ENCODE data around the gene TMEM131. TPM values are rescaled to one million over a fixed set of nuclear protein-coding genes. Genes with fewer than 3 reads are reported as not detected.
"Not testable (repeated sequence)": the region's sequence is repeated elsewhere in the genome, so short reads cannot be mapped to it uniquely, and the experiment has no call there.

Gene TMEM131
- total and polyA plus RNA-seq, 7 donors: 4.8 to 37.5 (median 24.3) TPM

GRCh38 chr2:97918818-97919217 lies 76.9 kb downstream of the TMEM131 start:
- no peak for DNase-seq
- Histone ChIP-seq H3K36me3 (no peaks in the 10 kb centered on the region), H3K4me1 (peaks cover 0 to 22% (median 7%) of the 10 kb centered on the region in 4 donors), H3K9me3 (no peaks in the 10 kb centered on the region), H3K27ac (no peak overlapping the region), H3K4me3 (no peak overlapping the region), H3K27me3 (no peaks in the 10 kb centered on the region)
- TF ChIP-seq POLR2AphosphoS5 (IDR thresholded peaks at IDR 0.05) (no peak), CTCF (IDR thresholded peaks at IDR 0.05) (no peak), EP300 (IDR thresholded peaks at IDR 0.05) (no peak), POLR2A (IDR thresholded peaks at IDR 0.05) (no peak)
- intact Hi-C loops (cut with DNase I): no loop called here
- 91 to 96% methylated on average over 4 of the region's 4 CpGs for WGBS, 2 donors

GRCh38 chr2:97917668-97918067 lies 78.1 kb downstream of the TMEM131 start:
- intact Hi-C loops (cut with DNase I); H3K27ac ChIP-seq; H3K27me3 ChIP-seq; H3K9me3 ChIP-seq; H3K36me3 ChIP-seq; H3K4me3 ChIP-seq; DNase-seq: not testable (repeated sequence)
- WGBS, 2 donors: 98 to 99% methylated on average over 7 of the region's 7 CpGs
- peaks cover 0 to 22% (median 7%) of the 10 kb centered on the region in 4 donors for H3K4me1 ChIP-seq

- no peaks in the 10 kb centered on the region for H3K9me3 ChIP-seq
- H3K27ac ChIP-seq: no peak overlapping the region
- no peak overlapping the region for H3K4me3 ChIP-seq
- intact Hi-C loops (cut with DNase I): no loop called here
- DNase-seq: no peak
- H3K4me1 ChIP-seq: peaks cover 0 to 22% (median 12%) of the 10 kb centered on the region in 4 donors
- H3K27me3 ChIP-seq: no peaks in the 10 kb centered on the region
- no peaks in the 10 kb centered on the region for H3K36me3 ChIP-seq
- 70 to 72% methylated on average over 5 of the region's 5 CpGs for WGBS, 2 donors
- TF ChIP-seq POLR2AphosphoS5 (IDR thresholded peaks at IDR 0.05) (no peak), POLR2A (IDR thresholded peaks at IDR 0.05) (no peak), EP300 (IDR thresholded peaks at IDR 0.05) (no peak), CTCF (IDR thresholded peaks at IDR 0.05) (no peak)
Observed at GRCh38 chr2:97914691-97915213, 81.0 kb downstream of the TMEM131 start.

GRCh38 chr2:97913846-97914245 lies 81.9 kb downstream of the TMEM131 start:
- TF ChIP-seq CTCF (IDR thresholded peaks at IDR 0.05): no peak
- H3K27ac ChIP-seq: no peak overlapping the region
- H3K9me3 ChIP-seq: no peaks in the 10 kb centered on the region
- intact Hi-C loops (cut with DNase I): no loop called here
- peaks cover 0 to 22% (median 12%) of the 10 kb centered on the region in 4 donors for H3K4me1 ChIP-seq
- WGBS, 2 donors: 86 to 98% methylated on average over 2 of the region's 2 CpGs
- no peaks in the 10 kb centered on the region for H3K27me3 ChIP-seq
- no peaks in the 10 kb centered on the region for H3K36me3 ChIP-seq
- DNase-seq: no peak
- no peak overlapping the region for H3K4me3 ChIP-seq

GRCh38 chr2:97911922-97912575 lies 83.7 kb downstream of the TMEM131 start:
- no peaks in the 10 kb centered on the region for H3K9me3 ChIP-seq
- peaks cover 0 to 5% (median 0%) of the 10 kb centered on the region in 4 donors for H3K36me3 ChIP-seq
- intact Hi-C loops (cut with DNase I): no loop called here
- H3K4me3 ChIP-seq: no peak overlapping the region
- no peak for DNase-seq
- H3K27ac ChIP-seq: no peak overlapping the region
- TF ChIP-seq EP300 (IDR thresholded peaks at IDR 0.05) (no peak), POLR2AphosphoS5 (IDR thresholded peaks at IDR 0.05) (no peak), POLR2A (IDR thresholded peaks at IDR 0.05) (no peak), CTCF (IDR thresholded peaks at IDR 0.05) (no peak)
- H3K4me1 ChIP-seq: peaks cover 0 to 10% (median 7%) of the 10 kb centered on the region in 4 donors
- 12 to 58% methylated on average over 1 of the region's 1 CpG for WGBS, 2 donors
- H3K27me3 ChIP-seq: no peaks in the 10 kb centered on the region

Measured in sigmoid colon (tissue), 7 donors.